Activated CD4-positive, alpha-beta T cell treated with anti-CD3 and anti-CD28 coated beads, Interleukin-2, amount 50 U/mL, for 4 hours (primary cell): ENCODE results near the gene SLC12A4.
"Not testable (repeated sequence)": the region's sequence is repeated elsewhere in the genome, so short reads cannot be mapped to it uniquely, and the experiment has no call there.

Source experiments
- DNase-seq, 2 experiments: peaks; one replicate each; pipeline ENCODE4 v3.0.0-alpha.2; 2020

SLC12A4 gene

GRCh38 chr16:67968400-67969253 is at the start of gene SLC12A4:
Gene SLC12A4 (minus strand): TSS chr16:67968637. CDS start chr16:67968553, 84 bp downstream.
- DNase-seq = peak; percentile 67 to 69

GRCh38 chr16:68015681-68016080 is 47.2 kb upstream of the SLC12A4 start, which contains the start of gene DPEP2NB:
Gene DPEP2NB (minus strand): TSS chr16:68015911. CDS start chr16:68015770, 141 bp downstream.
- DNase-seq = no peak

GRCh38 chr16:68013440-68013839 is 45.0 kb upstream of the SLC12A4 start:
- DNase-seq = no peak

GRCh38 chr16:68009872-68010271 is 41.4 kb upstream of the SLC12A4 start:
- DNase-seq = not testable (repeated sequence)

- DNase-seq = no peak
These were observed 40.8 kb upstream of the SLC12A4 start for GRCh38 chr16:68009157-68009735.

- peak; percentile 17 to 23 for DNase-seq
These were observed 37.4 kb upstream of the SLC12A4 start for GRCh38 chr16:68005786-68006286.

- DNase-seq = no peak
These were observed 36.8 kb upstream of the SLC12A4 start for GRCh38 chr16:68005211-68005610.

- no peak for DNase-seq
These were observed 34.6 kb upstream of the SLC12A4 start for GRCh38 chr16:68003031-68003430.

GRCh38 chr16:68000450-68000849 is 32.0 kb upstream of the SLC12A4 start:
- no peak for DNase-seq

- no peak for DNase-seq
These were observed 31.5 kb upstream of the SLC12A4 start for GRCh38 chr16:67999985-68000384.

GRCh38 chr16:67998779-67999688 is 30.6 kb upstream of the SLC12A4 start, which contains the start of gene DPEP2:
Gene DPEP2 (minus strand): TSS chr16:67999484. CDS start chr16:67993212, 6,272 bp downstream.
- DNase-seq = peak; percentile 16 to 20

- not testable (repeated sequence) for DNase-seq
These were observed 29.9 kb upstream of the SLC12A4 start for GRCh38 chr16:67998231-67998778.

GRCh38 chr16:67996666-67997065 is 28.2 kb upstream of the SLC12A4 start:
- no peak for DNase-seq

- DNase-seq = no peak
These were observed 27.0 kb upstream of the SLC12A4 start for GRCh38 chr16:67995423-67995822.

- not testable (repeated sequence) for DNase-seq
These were observed 25.6 kb upstream of the SLC12A4 start for GRCh38 chr16:67994040-67994408.

- DNase-seq = peak; percentile 66 to 68
These were observed 25.0 kb upstream of the SLC12A4 start for GRCh38 chr16:67993207-67994039.

- DNase-seq = no peak
These were observed 24.3 kb upstream of the SLC12A4 start for GRCh38 chr16:67992661-67993206.

- no peak for DNase-seq
These were observed 21.6 kb upstream of the SLC12A4 start for GRCh38 chr16:67990018-67990386.

GRCh38 chr16:67989322-67990017 is 21.0 kb upstream of the SLC12A4 start:
- DNase-seq = no peak

- DNase-seq = no peak
These were observed 20.2 kb upstream of the SLC12A4 start for GRCh38 chr16:67988675-67989074.
